Hypothalamus (tissue), 51 donors: ENCODE measurements around the gene IGSF11.
A peak's percentile ranks its signal among the peaks of the same experiment; 100 is the strongest.
"Not testable (repeated sequence)": the region's sequence is repeated elsewhere in the genome, so short reads cannot be mapped to it uniquely, and the experiment has no call there.

ENCODE experiments used
- DNase-seq, 51 donors: peaks; one replicate each; lab custom pipeline; 2025; lab: John Stamatoyannopoulos, UW

The IGSF11 gene

GRCh38 chr3:118990823-118991560 lies 43.7 kb downstream of the IGSF11 start:
- peak in 2 of 51 donors; percentile 32 to 84 for DNase-seq

GRCh38 chr3:118988198-118989130 lies 46.2 kb downstream of the IGSF11 start:
- DNase-seq = peak in 1 of 51 donors; percentile 38

- DNase-seq = peak in 48 of 51 donors; percentile 12 to 90 (median 72)
Observed at GRCh38 chr3:118987477-118987876, 47.2 kb downstream of the IGSF11 start.

DNA sequence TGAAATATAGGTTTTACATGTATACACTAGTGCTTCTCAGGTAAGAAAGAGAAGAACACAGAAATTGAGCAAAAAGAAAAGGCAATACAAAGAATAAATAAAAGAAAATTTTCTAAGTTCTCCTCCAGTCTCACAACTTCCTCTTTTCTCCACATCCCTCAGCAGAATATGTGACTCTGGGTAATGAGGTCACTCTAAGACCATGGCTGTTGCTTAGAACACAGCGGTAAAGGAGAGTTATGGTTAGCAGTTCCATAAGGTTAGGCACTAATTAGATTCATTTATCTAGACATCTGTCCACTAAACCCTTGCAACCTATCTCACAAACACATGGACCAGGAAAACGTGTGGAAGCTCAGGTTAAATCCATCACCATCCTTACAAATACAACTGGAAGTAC lies 47.9 kb downstream of the IGSF11 start:
- no peak for DNase-seq

- no peak for DNase-seq
Observed at GRCh38 chr3:118984699-118985098, 49.9 kb downstream of the IGSF11 start.

DNA sequence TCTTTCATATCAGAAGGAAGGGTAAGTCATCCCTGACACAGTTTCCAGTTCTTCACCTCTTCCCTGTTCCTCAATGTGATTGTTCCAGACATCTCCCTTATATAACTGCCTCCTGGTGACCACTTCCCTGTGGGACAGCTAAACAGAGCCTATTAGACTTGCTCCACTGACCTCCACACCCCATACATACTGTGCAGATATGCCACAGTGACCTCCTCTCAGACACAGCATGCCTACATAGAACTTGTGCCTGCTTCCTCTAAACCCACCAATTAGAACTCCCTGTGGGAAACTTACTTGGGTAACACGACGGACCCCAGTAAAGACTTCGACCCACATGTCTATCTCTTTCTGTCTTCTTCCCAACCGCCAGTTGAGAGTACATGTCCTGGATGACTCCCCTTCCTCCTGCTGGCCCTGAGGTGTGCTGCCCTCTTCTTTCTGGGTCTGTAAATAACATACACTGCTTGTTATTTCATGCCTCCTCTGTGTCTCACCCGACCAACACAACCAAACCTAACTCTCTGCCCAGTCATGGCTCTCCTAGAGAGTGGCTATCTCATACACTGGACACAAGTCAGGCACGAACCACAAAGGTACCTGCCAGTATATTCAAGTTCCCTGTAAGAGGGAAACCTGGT lies 53.0 kb downstream of the IGSF11 start:
- no peak for DNase-seq

DNA sequence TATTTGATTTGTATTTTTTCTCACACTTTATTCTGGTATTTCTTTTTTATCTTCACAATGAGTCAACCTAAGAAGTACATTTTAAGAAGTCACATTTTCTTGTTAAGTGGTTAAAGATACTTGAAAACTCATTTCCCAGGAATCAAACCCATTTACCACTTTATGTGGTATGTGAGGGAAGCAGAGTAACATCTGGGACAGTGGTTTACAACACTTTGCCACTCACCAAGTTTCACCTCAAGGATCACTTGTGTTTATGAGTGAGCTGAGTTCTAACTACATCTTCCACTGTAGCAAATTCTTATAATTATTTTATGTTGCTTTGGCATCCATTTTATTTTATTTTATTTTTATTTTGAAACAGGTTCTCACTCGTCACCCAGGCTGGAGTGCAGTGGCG lies 53.8 kb downstream of the IGSF11 start:
- no peak for DNase-seq

DNA sequence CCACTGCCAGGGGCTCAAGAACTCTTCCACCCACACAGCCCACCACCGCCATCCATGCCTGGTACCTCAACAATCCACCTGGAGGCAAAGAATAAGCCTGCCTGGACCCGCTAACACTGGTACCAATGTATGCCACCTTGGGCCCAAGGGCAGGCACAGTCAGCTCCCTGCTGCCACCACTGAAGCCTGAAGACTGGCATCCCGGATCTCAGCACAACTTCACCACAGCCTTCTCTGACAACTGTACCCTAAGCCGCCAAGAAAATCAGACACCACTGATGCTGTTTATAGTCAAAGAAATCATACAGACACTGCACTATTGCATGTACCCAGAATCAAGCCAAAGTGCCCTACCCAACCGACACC lies 56.3 kb downstream of the IGSF11 start:
- DNase-seq = no peak

- DNase-seq = no peak
Observed at GRCh38 chr3:118977671-118978392, 56.8 kb downstream of the IGSF11 start.

DNA sequence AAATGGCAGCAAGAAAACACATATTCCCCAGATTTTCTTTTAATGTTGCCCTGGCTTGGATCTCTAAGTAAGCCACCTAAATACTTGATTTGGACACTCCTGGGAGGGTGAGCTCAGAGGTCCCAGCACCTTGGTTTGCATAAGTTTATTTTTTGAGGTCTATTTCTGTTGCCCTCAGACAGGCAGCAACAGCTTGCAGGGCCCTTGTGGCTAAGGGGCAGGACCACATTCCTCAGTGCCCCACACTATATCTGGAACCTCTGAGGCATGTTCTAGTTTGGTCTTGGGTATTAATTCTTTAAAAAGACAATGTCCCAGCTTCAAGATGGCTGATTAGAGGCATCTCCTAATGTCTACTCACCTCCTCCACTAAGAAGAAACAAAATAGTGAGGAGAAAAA lies 57.5 kb downstream of the IGSF11 start:
- no peak for DNase-seq

DNA sequence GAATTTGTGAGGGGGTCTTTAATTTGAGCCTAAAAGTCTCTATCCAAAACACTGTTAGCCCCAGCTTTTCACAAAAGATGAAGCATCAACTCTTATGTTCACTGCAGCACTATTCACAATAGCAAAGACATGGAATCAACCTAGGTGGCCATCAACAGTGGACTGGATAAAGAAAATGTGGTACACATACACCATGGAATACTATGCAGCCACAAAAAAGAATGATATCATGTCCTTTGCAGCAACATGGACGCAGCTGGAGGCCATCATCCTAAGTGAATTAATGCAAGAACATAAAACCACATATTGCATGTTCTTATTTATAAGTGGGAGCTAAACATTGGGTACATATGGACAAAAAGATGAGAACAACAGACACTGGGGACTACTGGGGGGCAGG lies 59.2 kb downstream of the IGSF11 start:
- not testable (repeated sequence) for DNase-seq

DNA sequence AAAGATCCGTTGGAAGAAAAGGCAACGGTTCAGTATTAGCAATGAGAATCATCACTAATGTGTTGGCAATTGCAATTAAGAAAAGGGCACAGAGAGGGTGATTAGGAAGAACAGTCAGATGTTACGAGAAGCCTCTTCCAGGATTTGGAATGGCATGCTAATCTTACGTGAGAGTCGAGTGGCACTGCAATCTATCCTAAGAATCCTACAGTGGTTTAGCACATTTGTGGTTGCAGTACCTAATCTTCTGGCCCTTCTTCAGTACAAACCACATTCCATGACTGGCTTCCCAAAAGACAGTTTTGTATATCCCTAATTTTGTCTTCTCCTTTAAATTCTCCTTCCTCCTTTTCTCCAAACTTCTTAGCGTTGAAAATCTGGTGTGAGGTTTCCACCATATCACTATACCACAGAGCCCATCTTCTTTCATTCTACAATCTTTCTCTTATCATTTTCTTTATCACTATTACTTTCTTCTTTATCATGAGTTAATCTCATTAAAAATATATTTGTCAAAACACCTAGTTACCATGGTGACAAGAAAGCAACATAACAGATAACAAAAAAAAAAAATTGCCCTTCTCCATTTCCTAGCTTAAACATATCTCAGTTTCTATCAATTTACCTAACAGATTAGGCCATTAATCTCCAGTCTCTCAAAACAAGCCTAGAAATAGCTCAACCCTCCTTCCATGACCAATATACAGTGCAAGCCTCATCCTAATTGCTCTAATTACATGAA lies 60.1 kb downstream of the IGSF11 start:
- DNase-seq = no peak

DNA sequence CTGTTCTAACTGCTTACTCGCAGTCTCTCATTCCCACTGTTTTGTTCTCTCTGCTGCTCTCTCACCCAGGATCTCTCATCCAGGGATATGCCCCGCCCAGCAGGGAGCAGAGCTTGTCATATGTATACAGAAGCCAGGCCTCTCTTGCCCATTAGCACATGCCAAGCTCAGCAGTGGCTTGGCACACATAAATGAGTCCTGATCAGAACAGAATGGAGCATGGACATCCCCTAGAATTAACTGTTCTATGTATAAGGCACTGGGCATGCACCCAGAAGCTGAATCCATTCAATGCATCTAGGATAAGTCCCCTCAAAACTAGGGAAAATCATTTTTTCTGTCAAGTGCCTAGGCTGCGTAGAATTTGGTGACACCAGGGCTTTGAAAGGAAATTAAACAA lies 61.6 kb downstream of the IGSF11 start:
- peak in 34 of 51 donors; percentile 15 to 89 (median 38) for DNase-seq

GRCh38 chr3:118970819-118971218 lies 63.8 kb downstream of the IGSF11 start:
- DNase-seq = peak in 23 of 51 donors; percentile 6 to 61 (median 29)

DNA sequence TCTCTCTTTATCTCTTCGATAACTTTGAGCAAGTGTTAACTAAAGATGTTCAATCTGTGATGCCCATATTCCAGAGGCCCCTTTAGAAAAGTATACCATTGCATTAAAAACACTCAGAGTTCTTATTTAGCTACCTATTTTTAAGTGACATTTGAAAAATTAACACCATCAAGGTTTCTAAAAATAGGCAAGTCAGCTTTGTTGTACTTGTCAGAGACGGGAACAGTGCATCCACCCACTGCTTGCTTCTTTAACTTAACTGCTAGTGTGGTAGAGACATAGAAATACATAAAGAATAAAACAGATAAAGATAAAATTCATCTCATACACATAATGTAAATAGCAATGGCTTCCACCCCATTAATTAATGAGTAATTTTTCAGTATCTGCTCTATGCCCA lies 66.0 kb downstream of the IGSF11 start:
- peak in 1 of 51 donors; percentile 29 for DNase-seq

DNA sequence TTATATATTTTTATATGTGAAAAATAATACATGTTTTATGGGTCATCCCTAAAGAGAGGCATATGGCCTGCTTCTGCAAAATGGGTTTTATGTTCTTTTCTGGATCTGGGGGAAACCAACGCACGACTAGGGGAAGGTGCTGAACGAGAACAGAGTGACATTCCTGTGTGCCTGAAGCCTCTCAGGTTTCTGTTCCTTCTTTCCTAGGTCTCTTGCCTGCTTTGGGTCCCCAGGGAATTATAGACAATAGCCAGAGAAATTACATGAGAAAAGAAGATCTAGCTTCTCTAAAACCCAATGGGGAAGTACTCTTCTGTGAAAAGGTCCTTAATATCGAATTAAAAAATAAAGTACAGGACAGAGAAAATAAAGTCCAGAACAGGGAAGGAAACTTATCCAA lies 66.5 kb downstream of the IGSF11 start:
- no peak for DNase-seq

- no peak for DNase-seq
Observed at GRCh38 chr3:118966700-118967099, 67.9 kb downstream of the IGSF11 start.

DNA sequence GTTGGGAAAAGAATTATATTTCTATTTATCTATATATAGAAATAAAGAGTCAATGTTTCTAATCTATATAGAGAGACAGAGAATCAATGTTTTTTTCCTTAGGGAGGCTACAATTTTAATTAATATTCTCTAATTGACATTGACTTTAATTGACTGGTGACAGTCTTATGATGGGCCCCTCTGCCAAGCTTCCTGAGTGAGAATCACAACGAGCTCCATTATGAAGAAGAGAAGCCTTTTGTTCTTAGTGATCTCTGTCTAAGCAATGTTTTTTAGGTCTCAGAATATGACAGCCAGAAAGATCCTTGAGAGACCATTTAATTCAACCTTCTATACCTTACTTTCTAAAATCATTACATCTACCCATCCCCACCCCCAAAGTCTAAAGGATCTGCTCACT lies 70.9 kb downstream of the IGSF11 start:
- DNase-seq = no peak

DNA sequence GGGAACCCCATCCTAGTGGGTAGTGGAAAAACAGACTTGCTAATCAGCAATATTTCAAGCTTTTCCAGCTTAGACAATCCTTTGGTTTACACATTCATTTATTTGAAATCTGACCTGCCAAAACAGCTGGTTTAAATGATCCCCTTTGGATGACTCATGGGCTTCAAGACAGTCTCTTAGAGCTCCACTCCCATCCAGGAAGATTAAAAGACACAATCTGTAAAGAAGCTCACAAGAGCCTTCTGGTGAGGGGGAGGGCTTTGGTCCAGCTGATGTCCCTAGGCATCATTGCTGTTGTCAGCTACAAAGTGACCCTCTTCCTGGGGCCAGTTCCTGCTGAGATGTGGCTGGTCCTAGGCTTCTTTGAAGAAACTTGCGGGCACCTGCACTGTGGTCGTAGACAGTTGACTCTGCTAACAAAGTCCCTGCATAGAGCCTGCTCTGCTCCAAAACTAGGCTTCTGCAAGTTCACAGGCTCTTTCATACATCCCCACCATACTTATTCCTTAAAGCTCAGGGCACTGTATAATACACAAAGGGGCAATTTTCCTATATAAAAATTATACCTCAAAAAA lies 73.7 kb downstream of the IGSF11 start:
- no peak for DNase-seq
